ENCODE measurements around the gene TMEM255B.

Gene TMEM255B

GRCh38 chr13:113770937-113771336, 11.9 kb downstream of the TMEM255B start:
- no peak for DNase-seq
- H3K4me1 ChIP-seq (ENCODE audit: low read length), result peaks cover 29% of the 10 kb centered on the region
- H3K27me3 ChIP-seq (replicated peaks; ENCODE audit: insufficient read depth, low read length), result no peaks in the 10 kb centered on the region
- H3K4me3 ChIP-seq (ENCODE audit: low read length), result no peak overlapping the region
- H3F3A ChIP-seq (ENCODE audit: insufficient read depth, low read length), result peaks cover 9% of the 10 kb centered on the region; the same call in 1 of the 2 replicates
- no peaks in the 10 kb centered on the region for H3K9me2 ChIP-seq (replicated peaks; ENCODE audit: insufficient read depth, low read length)
- H3K36me3 ChIP-seq (replicated peaks; ENCODE audit: insufficient read depth, low read length), result no peaks in the 10 kb centered on the region
- no peaks in the 10 kb centered on the region for H4K20me1 ChIP-seq (ENCODE audit: insufficient read depth, low read length)
- no peak overlapping the region for H3K27ac ChIP-seq (ENCODE audit: low read length)
- no peaks in the 10 kb centered on the region for H3K9me3 ChIP-seq (replicated peaks; ENCODE audit: insufficient read depth, low read length)
- H3K4me2 ChIP-seq (ENCODE audit: low read depth, low read length), result no peak overlapping the region
- TF ChIP-seq EZH2 (optimal IDR thresholded peaks at IDR 0.05; ENCODE audit: low read depth, low read length), result no peak
- TF ChIP-seq CTCF (IDR thresholded peaks at IDR 0.05; ENCODE audit: low read length), result no peak
- no peak for TF ChIP-seq EZH2phosphoT487 (IDR thresholded peaks at IDR 0.05; ENCODE audit: low read length)
- no peak overlapping the region for H3K9ac ChIP-seq (ENCODE audit: low read length)
- H3K79me2 ChIP-seq (ENCODE audit: low read length), result no peaks in the 10 kb centered on the region
- H2AFZ ChIP-seq (ENCODE audit: low read length), result no peak overlapping the region

GRCh38 chr13:113771709-113772331, 12.8 kb downstream of the TMEM255B start:
- no peak overlapping the region for H3K9ac ChIP-seq (ENCODE audit: low read length)
- H3K27me3 ChIP-seq (replicated peaks; ENCODE audit: insufficient read depth, low read length), result no peaks in the 10 kb centered on the region
- H3K9me2 ChIP-seq (replicated peaks; ENCODE audit: insufficient read depth, low read length), result no peaks in the 10 kb centered on the region
- H3K4me1 ChIP-seq (ENCODE audit: low read length), result peaks cover 36% of the 10 kb centered on the region
- H3K9me3 ChIP-seq (replicated peaks; ENCODE audit: insufficient read depth, low read length), result no peaks in the 10 kb centered on the region
- H3K4me3 ChIP-seq (ENCODE audit: low read length), result no peak overlapping the region
- H3K36me3 ChIP-seq (replicated peaks; ENCODE audit: insufficient read depth, low read length), result no peaks in the 10 kb centered on the region
- H3K27ac ChIP-seq (ENCODE audit: low read length), result peak overlapping the region; percentile 8; the same call in 1 of the 2 replicates
- no peak overlapping the region for H2AFZ ChIP-seq (ENCODE audit: low read length)
- H3F3A ChIP-seq (ENCODE audit: insufficient read depth, low read length), result peaks cover 17% of the 10 kb centered on the region; the same call in 1 of the 2 replicates
- no peak overlapping the region for H3K4me2 ChIP-seq (ENCODE audit: low read depth, low read length)
- DNase-seq, result peak; percentile 39
- H3K79me2 ChIP-seq (ENCODE audit: low read length), result no peaks in the 10 kb centered on the region
- TF ChIP-seq EZH2 (optimal IDR thresholded peaks at IDR 0.05; ENCODE audit: low read depth, low read length) (no peak), EZH2phosphoT487 (IDR thresholded peaks at IDR 0.05; ENCODE audit: low read length) (no peak), CTCF (IDR thresholded peaks at IDR 0.05; ENCODE audit: low read length) (no peak)
- H4K20me1 ChIP-seq (ENCODE audit: insufficient read depth, low read length), result no peaks in the 10 kb centered on the region

- Histone ChIP-seq H3K4me1 (ENCODE audit: low read length) (peaks cover 42% of the 10 kb centered on the region), H3K4me2 (ENCODE audit: low read depth, low read length) (no peak overlapping the region), H2AFZ (ENCODE audit: low read length) (no peak overlapping the region), H3K27ac (ENCODE audit: low read length) (no peak overlapping the region), H3K4me3 (ENCODE audit: low read length) (no peak overlapping the region), H3K9me3 (replicated peaks; ENCODE audit: insufficient read depth, low read length) (no peaks in the 10 kb centered on the region), H3K79me2 (ENCODE audit: low read length) (no peaks in the 10 kb centered on the region), H3F3A (ENCODE audit: insufficient read depth, low read length) (peaks cover 18% of the 10 kb centered on the region; the same call in 1 of the 2 replicates), H3K27me3 (replicated peaks; ENCODE audit: insufficient read depth, low read length) (no peaks in the 10 kb centered on the region), H3K36me3 (replicated peaks; ENCODE audit: insufficient read depth, low read length) (no peaks in the 10 kb centered on the region), H4K20me1 (ENCODE audit: insufficient read depth, low read length) (no peaks in the 10 kb centered on the region), H3K9ac (ENCODE audit: low read length) (no peak overlapping the region), H3K9me2 (replicated peaks; ENCODE audit: insufficient read depth, low read length) (no peaks in the 10 kb centered on the region)
- no peak for TF ChIP-seq EZH2 (optimal IDR thresholded peaks at IDR 0.05; ENCODE audit: low read depth, low read length)
- no peak for TF ChIP-seq CTCF (IDR thresholded peaks at IDR 0.05; ENCODE audit: low read length)
- no peak for TF ChIP-seq EZH2phosphoT487 (IDR thresholded peaks at IDR 0.05; ENCODE audit: low read length)
- no peak for DNase-seq
Measured at GRCh38 chr13:113774177-113775107, 15.4 kb downstream of the TMEM255B start.
